HG03565 (cell line): ENCODE measurements around the gene TMEM9.
A peak's percentile ranks its signal among the peaks of the same experiment; 100 is the strongest.

Source experiments
- ATAC-seq: cut with Tn5 transposase; IDR thresholded peaks from one replicate; pipeline ENCODE4 v1.9.1; 2021; ENCODE audit warnings: mild to moderate bottlenecking, moderate library complexity; ENCODE audit not compliant: unreplicated experiment

TMEM9 gene

DNA sequence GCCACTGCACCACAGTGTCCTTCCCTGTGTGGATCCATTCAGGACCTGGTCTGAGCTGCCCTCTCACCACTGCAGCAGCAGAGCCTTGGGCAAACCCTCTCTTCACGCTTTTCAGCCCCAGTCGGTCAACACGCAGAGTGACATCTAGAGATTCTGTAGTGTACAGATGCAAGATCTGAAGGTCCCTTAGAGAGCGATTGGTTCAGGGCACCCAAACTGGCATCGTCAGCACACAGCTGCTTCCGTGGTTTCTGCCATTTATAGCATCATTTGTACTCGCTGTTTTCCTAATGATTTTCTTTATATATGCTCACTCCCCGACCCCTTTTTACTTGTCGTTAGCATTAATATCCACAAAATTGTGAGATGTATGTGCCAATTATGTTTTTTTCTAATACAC lies 25.8 kb downstream of the TMEM9 start:
- ATAC-seq = no peak

DNA sequence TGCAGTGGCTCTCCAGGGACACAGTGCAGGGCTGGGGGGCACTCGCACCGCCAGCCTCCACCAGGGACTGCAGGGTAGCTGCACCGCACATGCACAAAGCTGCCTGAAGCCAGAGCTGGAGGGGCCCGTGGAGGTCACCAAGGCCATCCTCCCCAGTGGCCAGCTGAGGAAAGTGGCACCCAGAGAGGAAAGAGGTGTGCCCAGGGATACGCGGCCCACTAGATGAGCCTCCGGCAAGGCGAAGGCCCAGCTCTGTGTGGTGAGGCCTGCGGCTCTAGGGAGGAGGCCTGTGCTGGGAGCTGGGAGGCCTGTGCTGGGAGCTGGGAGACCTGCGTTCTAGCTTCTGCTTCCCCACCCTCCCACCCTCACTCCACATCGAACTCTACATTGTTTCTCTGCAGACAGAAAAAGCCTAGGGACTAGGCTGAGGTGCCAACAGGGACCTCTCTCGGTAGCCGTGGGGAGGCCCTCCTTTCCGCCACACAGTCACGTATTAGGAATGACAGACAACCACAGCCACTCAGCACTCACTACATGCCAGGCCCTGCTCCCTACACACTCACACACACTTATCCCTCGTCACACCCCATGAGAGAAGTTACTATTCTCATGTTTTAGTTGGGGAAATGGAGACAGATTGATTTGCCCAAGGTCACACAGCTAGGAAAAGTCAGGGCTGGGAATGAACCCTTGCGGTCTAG lies 26.4 kb downstream of the TMEM9 start:
- ATAC-seq = no peak

DNA sequence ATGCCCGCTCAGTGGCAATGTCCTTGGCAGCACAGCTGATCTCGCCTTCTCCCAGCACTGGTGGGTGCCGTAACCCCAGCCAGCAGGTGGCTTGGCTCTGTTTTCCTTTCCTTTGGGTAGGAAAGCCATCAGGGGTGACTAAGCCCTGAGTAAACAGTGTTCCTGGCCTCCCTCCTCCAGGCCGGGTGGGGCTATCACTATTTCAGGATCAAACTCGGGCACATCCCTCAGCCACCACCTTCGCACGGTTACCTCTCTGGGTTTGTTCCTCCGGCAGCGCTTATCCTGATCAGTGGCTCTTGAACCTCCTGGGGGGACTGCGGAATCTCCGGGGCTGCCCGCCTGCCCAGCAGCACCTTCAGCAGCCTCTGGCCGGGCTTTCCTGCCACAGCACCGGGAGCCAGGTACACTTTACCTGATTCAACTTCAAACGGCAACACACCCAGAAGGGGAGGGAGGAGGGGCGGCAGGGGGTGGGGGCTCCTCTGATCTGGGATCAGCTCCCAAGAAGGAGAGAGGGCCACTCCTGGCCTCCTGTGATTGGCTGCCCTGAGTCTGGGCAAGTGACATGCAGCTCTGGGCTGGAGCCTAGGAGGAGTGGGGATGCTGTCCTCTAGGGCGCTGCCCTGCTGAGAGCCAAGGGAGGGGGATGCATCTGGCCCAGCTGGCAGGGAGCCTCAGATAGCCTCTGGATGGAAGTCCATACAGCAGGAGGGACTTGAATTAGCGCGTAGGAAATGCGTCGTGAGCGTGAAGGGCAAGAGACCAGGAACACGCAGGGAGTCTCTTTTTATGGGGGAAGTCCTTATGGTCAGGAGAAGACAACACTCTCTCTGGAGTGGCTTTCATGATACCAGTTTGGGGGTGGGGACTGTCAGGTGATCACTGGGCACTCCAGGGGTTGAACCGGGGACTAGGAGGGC lies 27.2 kb downstream of the TMEM9 start, which contains the start of gene ASCL5:
TSS of gene ASCL5 (minus strand) at position 353 of the 923 bp plus-strand sequence. CDS start 11,812 bp downstream, outside the sequence.
- ATAC-seq = no peak

DNA sequence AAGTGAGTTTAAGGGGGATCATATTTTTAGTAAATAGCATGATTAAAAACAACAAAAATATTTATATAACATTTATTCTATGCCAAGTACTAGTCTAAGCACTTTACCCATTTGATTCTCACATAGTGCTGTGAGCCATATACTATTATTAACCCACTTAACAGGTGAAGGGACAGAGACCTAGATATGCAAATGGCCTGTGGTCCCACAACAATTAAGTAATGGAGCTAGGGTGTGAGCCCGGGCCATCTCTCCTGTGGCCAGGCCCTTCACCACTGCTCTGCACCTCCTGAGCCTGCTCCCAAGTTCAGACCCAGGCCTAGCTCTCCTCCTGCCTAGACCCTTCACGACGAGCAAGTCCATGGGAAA lies 27.8 kb downstream of the TMEM9 start:
- ATAC-seq = no peak

DNA sequence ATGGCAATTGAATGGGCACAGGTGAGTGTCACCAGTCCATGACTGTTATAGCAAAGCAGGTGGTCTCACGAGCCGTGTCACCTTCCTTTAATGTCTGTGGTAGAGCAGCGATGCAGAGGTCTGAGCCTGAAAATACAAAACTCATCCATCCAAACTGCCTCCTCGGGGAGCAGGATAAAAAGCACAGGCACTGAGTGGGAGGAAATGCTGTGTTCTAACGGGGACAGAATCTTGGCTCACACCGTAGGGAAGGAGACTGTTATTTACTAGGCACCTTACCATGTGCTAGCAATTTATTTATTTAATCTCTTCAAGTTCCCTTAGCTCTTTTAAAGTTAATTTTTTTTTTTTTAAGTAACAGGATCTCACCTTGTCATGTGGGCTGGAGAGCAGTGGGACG lies 28.5 kb downstream of the TMEM9 start:
- ATAC-seq = no peak

DNA sequence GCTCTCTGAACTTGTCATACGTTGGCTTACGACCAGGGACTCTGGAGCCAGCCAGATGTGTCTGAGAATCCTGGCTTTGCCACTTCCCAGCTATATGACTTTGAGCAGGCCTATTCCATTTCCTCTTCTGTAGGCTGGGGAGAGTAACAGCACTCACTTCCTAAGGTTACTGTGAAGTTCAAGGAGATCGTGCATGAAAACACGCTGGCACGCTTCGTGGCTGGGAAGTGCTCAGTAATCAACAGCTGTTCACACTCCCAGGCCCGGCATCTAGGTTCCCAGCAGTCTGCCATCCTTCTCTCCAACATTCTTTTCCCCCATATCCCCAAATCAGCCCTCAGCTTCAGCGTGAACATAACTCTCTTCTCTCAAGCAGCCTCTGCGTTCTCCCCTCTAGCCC lies 29.3 kb downstream of the TMEM9 start:
- no peak for ATAC-seq

DNA sequence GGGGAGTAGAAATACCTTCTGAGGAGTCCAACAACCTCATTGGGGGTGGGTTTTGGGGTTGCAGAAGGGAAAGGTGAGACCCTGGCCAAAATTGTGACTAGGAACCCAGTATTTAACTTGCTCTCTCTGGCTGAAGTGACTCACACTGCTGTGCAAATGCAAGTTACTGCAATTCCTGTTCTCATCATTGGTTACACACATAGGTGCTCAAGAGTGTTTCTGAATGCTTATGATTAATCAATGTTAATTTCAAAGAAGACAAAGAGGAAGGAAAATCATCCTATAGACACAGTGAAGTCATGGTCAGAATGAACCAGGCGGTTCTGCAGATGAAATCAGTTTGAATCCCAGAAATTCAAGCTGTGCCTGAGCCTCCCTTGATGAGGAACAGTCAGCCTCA lies 30.4 kb downstream of the TMEM9 start:
- no peak for ATAC-seq

DNA sequence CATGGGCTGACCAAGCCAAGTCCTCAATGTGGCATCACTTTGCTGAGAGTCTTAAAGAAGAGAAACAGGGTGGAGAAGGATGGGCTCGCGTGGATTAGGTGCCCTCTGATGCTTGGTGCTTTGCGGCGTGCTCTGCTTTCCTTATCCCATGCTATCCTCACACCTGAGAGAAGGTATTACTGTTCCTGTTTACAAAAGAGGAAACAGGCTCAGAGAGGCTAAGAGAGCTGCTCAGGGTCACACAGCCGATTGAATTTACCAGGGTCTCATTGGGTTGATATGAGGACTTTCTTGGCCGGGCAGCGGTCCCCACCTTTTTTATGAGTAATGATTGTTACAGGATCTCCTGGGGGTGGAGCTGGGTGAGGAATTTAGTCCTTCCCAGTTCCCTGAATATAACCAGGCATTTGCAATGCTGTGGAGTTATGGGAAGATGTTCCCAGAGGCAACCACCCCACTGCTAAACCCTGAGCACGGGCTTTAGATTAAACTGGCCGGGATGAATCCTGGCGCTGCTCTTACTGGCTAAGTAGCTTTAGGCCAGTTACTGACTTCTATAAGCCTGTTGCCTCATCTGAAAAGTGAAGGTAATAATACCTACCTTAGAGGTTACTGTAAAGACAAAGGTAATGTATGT lies 31.8 kb downstream of the TMEM9 start:
- no peak for ATAC-seq

DNA sequence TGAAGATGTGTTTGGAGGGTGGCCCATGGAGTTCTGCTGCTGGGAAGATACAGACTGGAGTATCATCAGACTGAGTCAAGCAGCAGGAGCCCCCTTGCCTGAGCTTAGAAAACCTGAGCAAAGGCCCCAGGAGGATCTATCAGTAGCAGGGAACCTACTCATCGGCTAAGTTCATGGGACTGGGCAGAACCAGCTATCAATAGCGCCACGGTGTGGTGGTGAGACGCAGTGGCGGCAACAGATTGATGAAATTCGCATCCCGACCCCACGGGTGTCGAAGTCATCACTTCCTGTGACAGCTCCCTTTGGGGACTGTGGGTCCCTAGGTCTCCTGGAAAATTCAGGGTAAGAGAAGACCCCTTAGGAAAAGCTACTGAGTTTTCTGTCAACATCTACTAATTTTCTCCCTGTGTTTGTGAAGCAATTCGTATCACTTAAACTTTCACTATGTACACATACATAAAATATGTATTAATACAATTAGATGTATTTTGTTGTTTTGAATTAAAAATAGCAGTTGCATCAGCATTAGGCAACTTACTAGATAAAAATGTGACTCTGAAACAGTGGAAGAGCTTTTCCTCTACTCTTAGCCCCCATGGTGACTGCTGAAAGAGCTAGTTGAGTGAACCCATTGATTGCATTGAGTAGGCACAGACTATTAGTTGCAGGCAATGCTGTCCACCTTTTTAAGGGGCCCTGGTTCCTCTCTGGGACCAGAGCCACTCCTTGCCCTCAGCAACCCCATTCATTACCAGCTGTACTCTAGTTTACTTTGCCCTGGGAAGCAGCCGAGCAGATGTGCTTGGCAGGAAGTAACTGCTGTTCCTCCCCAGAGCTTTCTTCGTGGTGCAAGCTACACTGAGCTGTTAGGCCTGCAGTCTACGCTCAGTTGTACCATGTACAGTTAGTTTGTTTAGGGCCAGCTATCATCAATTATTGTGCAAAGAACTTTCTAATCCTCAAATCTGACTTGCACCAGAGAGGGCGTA lies 34.8 kb downstream of the TMEM9 start:
- ATAC-seq = no peak

DNA sequence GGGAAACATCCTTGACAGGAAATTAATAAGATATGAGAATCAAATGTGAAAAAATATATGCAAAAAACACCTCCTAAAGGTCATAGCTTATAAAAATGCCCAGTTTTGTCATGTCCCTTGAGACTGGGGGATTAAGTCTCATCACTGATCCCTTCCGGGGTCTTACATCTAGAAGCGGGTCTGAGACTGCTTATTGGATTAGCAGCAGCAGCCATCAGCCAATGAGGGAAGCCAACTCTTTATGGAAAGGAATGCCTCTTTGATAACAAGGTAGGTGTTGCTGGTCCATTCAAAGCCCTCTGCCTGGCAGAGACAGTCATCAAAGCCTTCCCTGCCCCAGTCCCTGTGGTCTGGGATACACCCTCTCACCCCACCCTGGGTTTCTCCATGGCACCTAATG lies 38.2 kb downstream of the TMEM9 start:
- ATAC-seq = no peak

DNA sequence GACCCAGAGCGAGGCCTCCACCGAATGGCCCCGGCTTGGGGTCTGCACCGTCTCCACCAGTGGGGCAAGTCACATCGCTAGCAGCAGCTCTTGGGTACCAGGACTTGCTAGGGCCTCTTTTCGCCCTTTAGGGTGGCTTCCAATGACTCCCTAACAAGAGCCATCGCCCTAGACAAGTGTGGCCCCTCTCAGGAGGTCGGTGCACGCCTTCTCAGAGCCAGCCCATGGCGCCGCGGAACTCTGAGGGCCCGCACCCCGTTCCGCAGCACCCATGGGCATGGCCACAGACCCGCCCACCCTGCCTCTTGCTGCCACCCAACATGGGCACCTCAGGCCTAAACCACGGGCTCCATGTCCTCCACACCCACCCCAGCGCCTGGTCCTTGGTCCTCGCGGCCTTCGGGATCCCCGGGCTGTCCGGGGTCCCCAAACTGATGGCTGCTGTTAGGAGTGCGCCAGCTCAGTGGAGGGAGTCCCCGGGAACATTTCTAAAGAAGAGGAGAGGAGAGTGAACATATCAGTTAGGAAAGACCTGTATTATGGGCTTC lies 38.8 kb downstream of the TMEM9 start:
- ATAC-seq = no peak

DNA sequence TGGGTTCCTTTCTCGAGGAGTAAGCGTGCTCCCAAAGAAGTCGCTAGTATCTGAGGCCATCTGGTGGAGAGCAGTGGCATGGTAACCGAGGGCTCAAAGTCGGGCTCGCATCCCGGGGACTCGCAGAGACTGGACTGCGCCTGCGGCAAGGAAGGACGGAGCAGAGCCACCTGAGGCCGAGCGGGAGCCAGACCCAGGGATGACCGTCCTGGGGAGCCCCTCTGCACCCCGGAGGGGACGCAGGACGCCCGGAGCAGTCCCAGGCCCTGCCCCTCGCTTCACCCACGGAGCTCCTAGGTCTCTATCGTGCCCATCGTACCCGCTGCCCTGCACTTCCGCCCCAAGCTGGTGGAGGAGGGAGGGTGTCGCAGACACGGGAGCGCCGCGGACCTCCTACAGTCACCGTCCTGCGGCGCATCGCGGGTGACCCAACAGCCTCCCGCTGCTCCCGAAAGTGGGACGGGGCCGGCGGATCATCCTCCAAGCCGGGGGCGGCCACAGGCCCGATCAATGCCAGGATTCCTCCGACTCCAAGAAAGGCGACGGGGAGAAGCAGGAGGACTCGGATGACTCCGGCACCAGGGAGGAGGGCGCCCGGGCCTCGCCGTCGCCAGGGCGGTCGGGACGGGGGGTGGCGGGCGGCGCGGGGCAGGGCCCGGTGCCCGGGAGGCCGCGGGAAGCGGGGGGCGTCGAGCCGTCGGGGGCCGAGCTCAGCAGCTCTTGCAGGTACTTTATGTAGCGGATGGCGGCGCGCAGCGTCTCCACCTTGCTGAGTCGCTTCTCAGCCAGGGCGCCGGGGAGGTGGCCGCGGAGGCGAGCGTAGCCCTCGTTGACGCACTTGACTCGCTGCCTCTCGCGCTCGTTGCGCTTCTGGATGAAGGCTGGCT lies 39.8 kb downstream of the TMEM9 start:
- peak; percentile 68 for ATAC-seq

DNA sequence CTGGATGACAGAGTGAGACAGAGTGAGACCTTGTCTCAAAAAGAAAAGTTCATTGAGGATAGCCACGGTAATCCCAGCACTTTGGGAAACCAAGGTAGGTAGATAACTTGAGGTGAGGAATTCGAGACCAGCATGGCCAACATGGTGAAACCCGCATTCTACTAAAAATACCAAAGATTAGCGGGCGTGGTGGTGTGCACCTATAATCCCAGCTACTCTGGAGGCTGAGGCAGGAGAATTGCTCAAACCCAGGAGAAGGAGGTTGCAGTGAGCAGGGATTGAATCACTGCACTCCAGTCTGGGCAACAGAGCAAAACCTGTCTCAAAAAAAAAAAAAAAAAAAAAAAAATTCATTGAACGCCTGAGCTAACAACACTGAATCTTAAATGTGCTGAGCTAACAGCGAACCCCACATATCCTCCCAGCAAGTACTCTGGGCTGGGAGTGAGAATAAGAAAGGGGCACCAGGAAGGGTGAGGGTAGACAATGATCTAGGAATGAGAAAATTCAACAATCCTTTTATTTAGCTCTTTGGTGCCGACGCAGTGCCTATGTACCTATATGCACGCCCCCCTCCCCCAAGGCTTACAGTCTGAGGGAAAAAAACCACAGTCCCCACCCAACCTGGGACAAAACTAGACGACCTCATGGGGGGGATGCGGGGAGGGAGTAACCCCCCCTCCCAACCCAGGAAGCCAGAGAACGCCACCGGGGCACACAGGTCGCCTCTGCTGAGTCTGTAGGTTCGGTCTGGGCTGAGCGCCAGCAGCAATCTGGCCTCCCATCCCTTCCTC lies 40.6 kb downstream of the TMEM9 start:
- ATAC-seq = no peak

DNA sequence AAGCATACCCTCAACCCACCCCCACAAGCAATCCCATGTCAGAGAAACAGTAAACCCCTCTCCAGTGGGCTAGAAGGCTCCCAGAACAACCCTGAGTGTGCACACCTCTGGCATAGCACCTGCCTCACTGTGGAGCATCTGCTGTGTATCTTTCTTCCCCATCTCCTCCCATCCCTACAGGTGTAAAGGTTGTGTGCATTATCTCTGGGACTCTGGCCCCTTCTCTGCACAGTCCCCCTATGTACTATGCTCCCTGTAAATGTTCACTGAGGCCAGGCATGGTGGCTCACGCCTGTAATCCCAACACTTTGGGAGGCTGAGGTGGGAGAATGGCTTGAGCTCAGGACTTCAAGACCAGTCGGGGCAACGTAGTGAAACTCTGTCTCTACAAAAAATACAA lies 41.3 kb downstream of the TMEM9 start:
- no peak for ATAC-seq

DNA sequence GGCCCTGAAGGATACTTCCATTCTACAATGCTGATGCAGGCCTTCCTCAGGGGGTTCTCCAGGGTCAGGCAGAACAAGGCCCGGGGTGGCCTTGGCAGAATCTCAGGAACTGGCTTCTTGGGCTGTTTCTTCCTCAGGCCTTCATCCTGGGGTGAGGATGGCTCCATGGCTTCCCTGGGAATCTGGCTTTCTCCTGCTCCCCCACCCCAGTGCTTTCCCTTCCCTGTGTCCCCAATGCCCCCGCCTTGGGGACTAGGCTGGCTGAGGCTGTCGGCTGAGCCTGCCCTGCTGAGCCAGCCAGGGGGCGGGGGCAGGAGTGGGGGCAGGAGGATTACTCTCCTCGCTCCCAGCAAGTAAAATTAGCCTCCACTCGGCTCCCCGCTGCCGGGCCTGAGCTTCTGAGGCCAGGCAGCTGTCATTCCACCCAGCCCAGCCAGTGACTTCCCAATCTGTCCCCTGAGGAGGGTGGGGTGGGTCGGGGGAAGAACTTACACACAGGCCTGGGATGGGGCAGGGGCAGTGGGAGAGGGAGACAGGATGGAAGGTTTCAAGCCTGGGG lies 42.0 kb downstream of the TMEM9 start, which contains the start of gene CACNA1S:
TSS of gene CACNA1S (minus strand) at position 254 of the 559 bp plus-strand sequence. CDS start at position 167, 87 bp downstream.
- ATAC-seq = no peak

DNA sequence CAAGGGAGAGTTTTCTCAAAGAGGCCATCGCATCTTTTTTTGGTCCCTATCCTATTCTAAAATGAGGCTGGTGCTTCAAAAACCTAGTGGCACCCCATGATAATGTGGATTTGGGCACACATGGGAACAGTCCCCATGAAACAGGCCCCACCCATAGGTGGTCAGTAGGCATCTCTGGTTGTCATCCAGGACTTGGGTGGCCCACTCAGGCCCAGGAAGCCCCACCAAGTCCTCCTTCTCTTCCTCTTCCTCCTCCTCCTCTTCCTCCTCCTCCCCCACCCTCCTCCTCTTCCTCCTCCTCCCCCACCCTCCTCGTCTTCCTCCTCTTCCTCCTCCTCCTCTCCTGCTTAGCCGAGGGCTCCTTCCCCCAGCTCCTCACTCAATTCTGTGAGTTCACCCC lies 42.6 kb downstream of the TMEM9 start:
- ATAC-seq = no peak

DNA sequence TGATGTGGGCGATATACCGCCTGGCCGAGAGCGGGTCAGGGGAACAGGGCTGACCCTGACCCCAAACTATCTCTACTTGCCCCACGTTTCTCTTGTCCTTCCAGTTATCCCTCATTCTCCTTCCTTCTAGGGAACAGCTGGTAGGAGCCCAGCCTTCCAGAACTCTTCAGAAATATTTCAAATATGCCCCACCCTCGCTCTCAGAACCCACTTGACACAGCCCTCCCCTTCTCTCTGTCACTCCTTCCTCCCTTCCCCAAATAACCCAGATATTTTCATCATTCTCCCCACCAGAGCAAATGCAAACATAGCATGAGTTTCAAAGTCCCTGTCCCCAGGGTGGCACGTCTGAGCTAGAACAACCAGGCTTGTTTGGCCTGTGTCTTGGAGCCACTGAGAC lies 43.1 kb downstream of the TMEM9 start:
- ATAC-seq = no peak

DNA sequence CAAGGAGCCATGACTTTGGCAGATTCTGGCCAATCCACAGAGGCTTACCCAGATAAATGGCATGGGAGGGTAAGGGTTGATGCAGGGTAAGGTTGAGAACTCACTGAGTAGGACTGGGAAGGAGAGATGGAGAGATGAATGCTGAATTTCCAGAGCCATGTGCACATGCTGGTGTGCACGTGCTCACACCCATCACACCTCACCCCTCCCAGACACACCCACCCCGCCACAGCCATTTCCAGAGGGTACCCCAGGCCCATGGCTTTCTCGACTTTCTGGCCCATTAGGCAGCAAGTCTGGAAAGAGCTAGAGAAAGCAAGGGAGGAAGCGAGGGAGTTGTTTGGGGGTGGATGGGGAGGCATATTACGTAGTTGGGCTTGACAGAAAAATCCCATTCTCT lies 43.7 kb downstream of the TMEM9 start:
- no peak for ATAC-seq
